B cell (primary cell): ENCODE results near the gene KRT33A.

Experiments
- CTCF ChIP-seq: fragments of 200-600 bp; IDR thresholded peaks from one replicate; pipeline ENCODE4 v1.8.0; 2022; ENCODE audit warnings: antibody characterized with exemption, mild to moderate bottlenecking
- EZH2 ChIP-seq: IDR thresholded peaks from 2 replicates; pipeline ENCODE4 v1.6.1; 2012; ENCODE audit warnings: borderline replicate concordance, low read depth, mild to moderate bottlenecking, moderate library complexity, low read length; ENCODE audit not compliant: insufficient read depth, poor library complexity, severe bottlenecking

GRCh38 chr17:41394254-41394996 lies 43.8 kb upstream of the KRT33A start:
- TF ChIP-seq CTCF (no peak), EZH2 (no peak)
